DOHH2 (cell line): ENCODE data around the gene TFPT.

Experiments used
- CTCF ChIP-seq: fragments of 200-600 bp; sonication (generic); IDR thresholded peaks from one replicate; pipeline ENCODE4 v1.5.1; 2014; ENCODE audit warnings: antibody characterized with exemption, mild to moderate bottlenecking, low read depth, low read length; ENCODE audit not compliant: poor library complexity, severe bottlenecking
- EZH2phosphoT487 ChIP-seq: fragments of 200-600 bp; sonication (generic); IDR thresholded peaks from 2 replicates; pipeline ENCODE4 v1.6.1; 2017; ENCODE audit warnings: borderline replicate concordance, mild to moderate bottlenecking, antibody characterized with exemption, low read length, moderate library complexity, mixed read lengths

- TF ChIP-seq CTCF (no peak), EZH2phosphoT487 (no peak)
Observed at GRCh38 chr19:54121259-54121658, 5.8 kb upstream of the TFPT start.
